Endothelial cell of umbilical vein (primary cell): ENCODE data around the gene SLC44A5. TPM values are rescaled to one million over a fixed set of nuclear protein-coding genes. Genes with fewer than 3 reads are reported as not detected.

ENCODE experiments used
- BruUV-seq: library from RNA; stranded (reverse); fragments of 400-500 nt; replicated peaks from 2 replicates; lab custom pipeline; 2021; lab: Mats Ljungman, UMichigan
- CTCF ChIA-PET: fragments of 300-600, 350-600 bp; sonication (Branson Sonifier 250); formaldehyde crosslinking; loops from one replicate; lab custom pipeline; 2021; ENCODE audit warnings: antibody characterized with exemption, inconsistent platforms; lab: Charles Lee
- POLR2A ChIA-PET: fragments of 300-600, 350-600 bp; sonication (Branson Sonifier 250); formaldehyde crosslinking; loops from one replicate; lab custom pipeline; 2021; ENCODE audit warnings: antibody characterized with exemption, inconsistent platforms; lab: Charles Lee
- DNase-seq: peaks from one replicate; pipeline ENCODE4 v3.0.0-alpha.2; 2011; ENCODE audit warnings: low read depth, low spot score
- FAIRE-seq: peaks from 2 replicates; lab custom pipeline; 2011; peaks lifted over from hg19 to GRCh38; lab: Jason Lieb, UNC
- H2AFZ ChIP-seq: 2 replicates; pipeline ENCODE4 v1.6.0; 2012; ENCODE audit warnings: low read depth, low read length, control low read depth, inconsistent platforms
- H3K27ac ChIP-seq: 2 replicates; pipeline ENCODE4 v1.5.1; 2011; ENCODE audit warnings: low read depth, mild to moderate bottlenecking, control low read depth, low read length, moderate library complexity; ENCODE audit not compliant: insufficient read depth
- H3K27me3 ChIP-seq, 2 experiments: 2 replicates each; pipeline versions ENCODE4 v1.6.0 to v1.6.1; 2011; ENCODE audit warnings: low read length in 2 of 2, mixed read lengths in 1 of 2; ENCODE audit not compliant: control insufficient read depth in 2 of 2, insufficient read depth in 2 of 2
- H3K36me3 ChIP-seq, 2 experiments: 2 replicates in 1 of 2; 3 replicates in 1 of 2; pipeline ENCODE4 v1.5.1; 2011; ENCODE audit warnings: low read length in 2 of 2, mild to moderate bottlenecking in 1 of 2, moderate library complexity in 1 of 2; ENCODE audit not compliant: control insufficient read depth in 2 of 2, insufficient read depth in 2 of 2; ENCODE audit errors: extremely low read depth in 1 of 2
- H3K4me1 ChIP-seq: 3 replicates; pipeline ENCODE4 v1.5.1; 2011; ENCODE audit warnings: mild to moderate bottlenecking, low read length; ENCODE audit not compliant: control insufficient read depth, insufficient read depth; ENCODE audit errors: extremely low read depth
- H3K4me2 ChIP-seq: 2 replicates; pipeline ENCODE4 v1.6.1; 2011; ENCODE audit warnings: low read length, control low read depth, mixed read lengths; ENCODE audit not compliant: insufficient read depth
- H3K4me3 ChIP-seq, 3 experiments: fragments of 200-600 bp in 1 of 3; sonication (generic), shearing (Covaris generic) in 1 of 3; replicated peaks in 1 of 3; 2 replicates each; pipeline ENCODE4 v1.5.1; 2011 to 2016; ENCODE audit warnings: control low read depth in 3 of 3, low read length in 3 of 3, mild to moderate bottlenecking in 2 of 3, inconsistent platforms in 1 of 3, low read depth in 1 of 3, moderate library complexity in 1 of 3; ENCODE audit not compliant: insufficient read depth in 1 of 3
- H3K79me2 ChIP-seq: 2 replicates; pipeline ENCODE4 v1.6.0; 2012; ENCODE audit warnings: low read length, inconsistent platforms; ENCODE audit not compliant: control insufficient read depth, insufficient read depth
- H3K9ac ChIP-seq: replicated peaks from 2 replicates; pipeline ENCODE3; 2011; ENCODE audit warnings: low read length, control low read depth; ENCODE audit not compliant: insufficient read depth; ENCODE audit errors: extremely low read depth
- H3K9me1 ChIP-seq: replicated peaks from 3 replicates; pipeline ENCODE4 v1.6.0; 2011; ENCODE audit warnings: mild to moderate bottlenecking, low read length; ENCODE audit not compliant: control insufficient read depth, insufficient read depth; ENCODE audit errors: extremely low read depth
- H3K9me3 ChIP-seq: replicated peaks from 2 replicates; pipeline ENCODE4 v1.5.1; 2012; ENCODE audit warnings: low read length, inconsistent platforms; ENCODE audit not compliant: control insufficient read depth, insufficient read depth
- H4K20me1 ChIP-seq: replicated peaks from 2 replicates; pipeline ENCODE3; 2011; ENCODE audit warnings: mild to moderate bottlenecking, low read length; ENCODE audit not compliant: control insufficient read depth, insufficient read depth; ENCODE audit errors: extremely low read depth
- EZH2 ChIP-seq: IDR thresholded peaks from 2 replicates; pipeline ENCODE4 v1.6.1; 2012; ENCODE audit warnings: borderline replicate concordance, low read depth, mild to moderate bottlenecking, moderate library complexity, low read length, inconsistent platforms; ENCODE audit not compliant: severe bottlenecking
- FOS ChIP-seq: IDR thresholded peaks from 2 replicates; pipeline ENCODE4 v1.6.1; 2011; ENCODE audit warnings: mild to moderate bottlenecking, low read length, moderate library complexity, borderline replicate concordance; ENCODE audit not compliant: insufficient read depth
- GATA2 ChIP-seq: IDR thresholded peaks from 2 replicates; pipeline ENCODE4 v1.7.0; 2011; ENCODE audit warnings: low read depth, mild to moderate bottlenecking, moderate library complexity, mixed read lengths, low read length; ENCODE audit not compliant: insufficient read length, insufficient read depth
- POLR2A ChIP-seq: IDR thresholded peaks from 2 replicates; pipeline ENCODE4 v1.6.1; 2012; ENCODE audit warnings: low read depth, mild to moderate bottlenecking, control low read depth, low read length
- POLR2AphosphoS5 ChIP-seq: IDR thresholded peaks from 2 replicates; pipeline ENCODE4 v1.6.1; 2012; ENCODE audit warnings: low read depth, mild to moderate bottlenecking, control low read depth, low read length, moderate library complexity; ENCODE audit not compliant: insufficient read depth
- dilution Hi-C: fragments of 300-500 bp; cut with MboI; formaldehyde crosslinking; loops from one replicate; pipeline ENCODE4 v1.15.0; 2019; ENCODE audit warnings: low sequenced_read_pairs; ENCODE audit not compliant: extremely low pct_ligation_motif_present
- intact Hi-C: fragments of 100-400 bp; cut with micrococcal nuclease; formaldehyde crosslinking; loops from one replicate; pipeline ENCODE4 v1.10.0; 2022
- polyA plus RNA-seq, 4 experiments: library from polyadenylated mRNA; depleted of rRNA in 3 of 4; stranded (reverse) in 3 of 4; unstranded in 1 of 4; fragments of >200 nt; gene quantifications; 2 replicates each; pipeline versions ENCODE4 v1.2.1 to v1.2.3, GENCODE V29; 2011 to 2012; ENCODE audit warnings: missing spikeins in 1 of 4
- total RNA-seq: library from RNA; stranded (reverse); gene quantifications from 2 replicates; pipeline ENCODE4 v1.2.3, GENCODE V29; 2021
- TF ChIP-seq, protein P1 (sequence below), 2 donors: IDR thresholded peaks; 1 replicate in 1 of 2; 2 replicates in 1 of 2; pipeline ENCODE4 v1.5.1; 2011; ENCODE audit warnings: low read length in 2 of 2, mild to moderate bottlenecking in 2 of 2, moderate library complexity in 2 of 2, control low read depth in 1 of 2, inconsistent platforms in 1 of 2, low read depth in 1 of 2; ENCODE audit not compliant: insufficient read depth in 1 of 2; ENCODE audit errors: extremely low read depth in 1 of 2

SLC44A5 gene
- total and polyA plus RNA-seq, 2 donors (not counting 3 experiments of a cell fraction or from before 2014, with no cell fraction given): 1.6 to 3.2 TPM

DNA sequence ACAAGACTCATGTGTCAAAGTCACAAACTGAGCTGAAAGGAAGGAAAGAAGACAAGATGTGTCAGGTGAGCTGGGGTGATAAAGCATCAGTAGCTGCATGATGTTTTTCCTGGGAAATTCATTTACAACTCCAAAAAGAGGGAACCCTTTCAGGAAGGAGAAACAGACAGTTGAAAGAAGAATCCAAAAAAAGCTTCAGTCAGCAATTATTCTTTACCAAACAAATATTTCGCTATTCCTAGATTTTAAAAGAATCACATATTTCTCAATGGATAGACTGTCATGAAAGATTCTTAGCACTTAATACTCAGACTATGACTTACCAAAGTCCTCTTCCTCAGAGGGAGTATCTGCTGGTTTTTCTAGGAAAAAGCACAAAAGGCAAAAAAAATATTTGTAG lies 214.7 kb downstream of the SLC44A5 start:
- Histone ChIP-seq H3K4me1 (no peaks in the 10 kb centered on the region), H3K27ac (no peak overlapping the region), H3K4me3 (no peak overlapping the region), H2AFZ (no peak overlapping the region), H3K9me1 (peaks cover 4% of the 10 kb centered on the region), H3K9me3 (no peaks in the 10 kb centered on the region), H3K79me2 (no peaks in the 10 kb centered on the region), H3K4me2 (no peak overlapping the region), H3K36me3 (no peaks in the 10 kb centered on the region), H4K20me1 (no peaks in the 10 kb centered on the region), H3K27me3 (no peaks in the 10 kb centered on the region), H3K9ac (no peak overlapping the region)
- no TSS peak for BruUV-seq
- intact Hi-C loops: no loop called here
- DNase-seq (no peak), FAIRE-seq (no peak)
- ChIA-PET POLR2A (no interaction called here), CTCF (interaction anchor here (1.2 kb wide), 1 partner anchor 17 kb away, joined by 3 read pairs; no protein-coding TSS in a partner anchor)
- no peak for TF ChIP-seq GATA2
- no peak for TF ChIP-seq POLR2A
- TF ChIP-seq, protein P1, sequence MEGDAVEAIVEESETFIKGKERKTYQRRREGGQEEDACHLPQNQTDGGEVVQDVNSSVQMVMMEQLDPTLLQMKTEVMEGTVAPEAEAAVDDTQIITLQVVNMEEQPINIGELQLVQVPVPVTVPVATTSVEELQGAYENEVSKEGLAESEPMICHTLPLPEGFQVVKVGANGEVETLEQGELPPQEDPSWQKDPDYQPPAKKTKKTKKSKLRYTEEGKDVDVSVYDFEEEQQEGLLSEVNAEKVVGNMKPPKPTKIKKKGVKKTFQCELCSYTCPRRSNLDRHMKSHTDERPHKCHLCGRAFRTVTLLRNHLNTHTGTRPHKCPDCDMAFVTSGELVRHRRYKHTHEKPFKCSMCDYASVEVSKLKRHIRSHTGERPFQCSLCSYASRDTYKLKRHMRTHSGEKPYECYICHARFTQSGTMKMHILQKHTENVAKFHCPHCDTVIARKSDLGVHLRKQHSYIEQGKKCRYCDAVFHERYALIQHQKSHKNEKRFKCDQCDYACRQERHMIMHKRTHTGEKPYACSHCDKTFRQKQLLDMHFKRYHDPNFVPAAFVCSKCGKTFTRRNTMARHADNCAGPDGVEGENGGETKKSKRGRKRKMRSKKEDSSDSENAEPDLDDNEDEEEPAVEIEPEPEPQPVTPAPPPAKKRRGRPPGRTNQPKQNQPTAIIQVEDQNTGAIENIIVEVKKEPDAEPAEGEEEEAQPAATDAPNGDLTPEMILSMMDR (IDR thresholded peaks at IDR 0.05; ENCODE audit: extremely low read depth in 1 of 2, insufficient read depth in 1 of 2, low read depth in 1 of 2, low read length in 2 of 2): no peak
- no peak for TF ChIP-seq POLR2AphosphoS5
- no peak for TF ChIP-seq FOS
- TF ChIP-seq EZH2: no peak
- dilution Hi-C loops: no loop called here
